Urinary bladder (tissue), 4 donors: Measurements from ENCODE around the gene OR4D10. TPM values are rescaled to one million over a fixed set of nuclear protein-coding genes. Genes with fewer than 3 reads are reported as not detected.
"Not testable (repeated sequence)": the region's sequence is repeated elsewhere in the genome, so short reads cannot be mapped to it uniquely, and the experiment has no call there.

Experiments used
- DNase-seq: peaks from one replicate; pipeline ENCODE4 v3.0.0-alpha.2; 2015; ENCODE audit errors: extremely low spot score
- H3K27ac ChIP-seq: one replicate; pipeline ENCODE4 v1.5.1; 2013; ENCODE audit warnings: low read depth, mild to moderate bottlenecking, moderate library complexity
- H3K36me3 ChIP-seq: one replicate; pipeline ENCODE4 v1.6.1; 2013; ENCODE audit warnings: mild to moderate bottlenecking, moderate library complexity; ENCODE audit not compliant: insufficient read depth
- H3K4me1 ChIP-seq: one replicate; pipeline ENCODE4 v1.6.1; 2013; ENCODE audit warnings: mild to moderate bottlenecking, moderate library complexity; ENCODE audit not compliant: insufficient read depth
- H3K4me3 ChIP-seq: one replicate; pipeline ENCODE4 v1.5.1; 2013; ENCODE audit warnings: low read depth, low read length
- WGBS: extraction: QIAGEN DNeasy Blood & Tissue Kit; methylation state at CpG from one replicate; pipeline ENCODE4 v1.1.7; 2013; 5-methylcytosine and 5-hydroxymethylcytosine counted together
- polyA plus RNA-seq: library from polyadenylated mRNA; stranded (reverse); fragments of 200-250 nt; gene quantifications from one replicate; pipeline ENCODE4 v1.2.3, GENCODE V29; 2013
- total RNA-seq: library from RNA; depleted of rRNA; stranded (reverse); fragments of >200 nt; gene quantifications from one replicate; pipeline ENCODE4 v1.2.3, GENCODE V29; 2014
- donor health status: healthy with polysubstance abuse.
- donor health status: healthy.

OR4D10 gene
- total and polyA plus RNA-seq, 2 donors = not detected

DNA sequence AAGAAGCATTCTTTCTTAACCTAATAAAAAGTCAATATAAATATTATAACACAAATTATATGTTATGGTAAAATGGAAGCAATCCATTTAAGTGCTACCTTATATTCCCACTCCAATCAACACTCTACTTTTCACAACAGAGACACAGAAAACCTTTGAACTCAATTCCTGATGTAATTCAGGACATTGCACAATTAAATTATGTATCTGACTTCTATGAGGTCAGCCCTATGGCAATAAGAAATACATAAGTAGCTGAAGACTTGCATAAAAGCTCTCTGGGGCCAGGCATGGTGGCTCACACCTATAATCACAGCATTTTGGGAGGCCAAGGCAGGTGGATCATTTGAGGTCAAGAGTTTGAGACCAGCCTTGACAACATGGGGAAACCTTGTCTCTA is 6.8 kb downstream of the OR4D10 start:
- H3K4me3 ChIP-seq = no peak overlapping the region
- no peaks in the 10 kb centered on the region for H3K4me1 ChIP-seq

DNA sequence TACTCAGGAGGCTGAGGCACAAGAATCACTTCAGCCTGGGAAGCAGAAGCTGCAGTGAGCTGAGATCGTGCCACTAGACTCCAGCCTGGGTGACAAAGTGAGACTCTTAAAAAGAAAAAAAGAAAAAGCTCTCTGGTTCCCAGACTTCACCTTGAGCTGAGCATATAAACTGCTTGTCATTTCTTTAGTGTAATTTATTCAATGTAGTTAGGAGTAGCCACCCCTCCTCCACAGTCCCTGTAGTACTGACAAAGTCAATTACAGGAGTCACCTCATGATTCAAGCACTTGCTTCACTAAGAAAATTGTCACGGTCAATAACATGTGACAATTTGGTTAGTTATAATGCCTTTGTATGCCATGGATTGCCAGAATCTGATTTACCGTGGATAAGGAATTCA is 7.2 kb downstream of the OR4D10 start:
- no peaks in the 10 kb centered on the region for H3K36me3 ChIP-seq
- no peak overlapping the region for H3K27ac ChIP-seq
- H3K4me1 ChIP-seq = no peaks in the 10 kb centered on the region
- no peak for DNase-seq
- 82% methylated on average over 3 of the region's 3 CpGs for WGBS
- no peak overlapping the region for H3K4me3 ChIP-seq

More for the DNA sequence above, 6.8 kb downstream of the OR4D10 start:
- Histone ChIP-seq H3K36me3 (no peaks in the 10 kb centered on the region), H3K27ac (no peak overlapping the region)
- DNase-seq = no peak

DNA sequence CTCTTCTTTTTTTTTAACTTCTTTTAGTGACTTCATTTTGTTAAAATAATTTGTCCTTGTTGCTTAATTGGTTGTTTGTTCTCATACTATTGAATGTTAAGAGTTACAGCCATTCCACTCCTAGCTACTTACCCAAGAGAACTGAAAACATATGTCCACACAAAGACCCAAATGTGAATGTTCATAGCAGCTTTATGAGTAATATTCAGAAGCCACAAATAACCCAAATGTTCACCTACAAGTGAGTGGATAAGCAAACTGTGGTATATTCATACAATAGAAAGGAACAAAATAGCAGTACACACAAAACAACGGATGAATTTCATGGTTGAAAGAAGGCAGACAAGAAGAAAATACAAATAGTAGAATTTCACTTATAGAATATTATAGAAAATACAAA is 28.8 kb downstream of the OR4D10 start:
- WGBS = 45% methylated on average over 1 of the region's 1 CpG
- Histone ChIP-seq H3K4me3 (no peak overlapping the region), H3K36me3 (no peaks in the 10 kb centered on the region), H3K27ac (no peak overlapping the region), H3K4me1 (no peaks in the 10 kb centered on the region)
- no peak for DNase-seq

DNA sequence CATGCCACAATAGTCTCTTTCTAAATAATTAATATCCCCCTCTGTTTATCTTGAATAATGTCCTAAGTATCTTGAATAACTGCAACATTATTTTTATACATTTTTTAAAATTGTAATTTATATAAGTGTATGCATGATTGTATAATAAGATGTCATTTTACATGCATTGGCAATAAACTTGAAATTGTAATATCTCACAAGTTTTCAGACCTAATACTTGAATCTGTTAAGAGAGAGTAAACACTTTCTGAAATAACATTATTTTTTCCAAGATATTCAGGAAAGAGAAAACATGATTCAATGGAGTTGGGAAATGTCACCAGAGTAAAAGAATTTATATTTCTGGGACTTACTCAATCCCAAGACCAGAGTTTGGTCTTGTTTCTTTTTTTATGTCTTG is 30.2 kb downstream of the OR4D10 start, which contains the start of gene OR4D11:
OR4D11 (plus strand) TSS at position 301 of the 400 bp plus-strand sequence; CDS start at position 301, 0 bp downstream.
- Histone ChIP-seq H3K27ac (no peak within 1 kb of the TSS), H3K4me3 (no peak within 1 kb of the TSS), H3K4me1 (no peaks in the 10 kb centered on the region), H3K36me3 (no peaks in the 10 kb centered on the region)
- DNase-seq = no peak

DNA sequence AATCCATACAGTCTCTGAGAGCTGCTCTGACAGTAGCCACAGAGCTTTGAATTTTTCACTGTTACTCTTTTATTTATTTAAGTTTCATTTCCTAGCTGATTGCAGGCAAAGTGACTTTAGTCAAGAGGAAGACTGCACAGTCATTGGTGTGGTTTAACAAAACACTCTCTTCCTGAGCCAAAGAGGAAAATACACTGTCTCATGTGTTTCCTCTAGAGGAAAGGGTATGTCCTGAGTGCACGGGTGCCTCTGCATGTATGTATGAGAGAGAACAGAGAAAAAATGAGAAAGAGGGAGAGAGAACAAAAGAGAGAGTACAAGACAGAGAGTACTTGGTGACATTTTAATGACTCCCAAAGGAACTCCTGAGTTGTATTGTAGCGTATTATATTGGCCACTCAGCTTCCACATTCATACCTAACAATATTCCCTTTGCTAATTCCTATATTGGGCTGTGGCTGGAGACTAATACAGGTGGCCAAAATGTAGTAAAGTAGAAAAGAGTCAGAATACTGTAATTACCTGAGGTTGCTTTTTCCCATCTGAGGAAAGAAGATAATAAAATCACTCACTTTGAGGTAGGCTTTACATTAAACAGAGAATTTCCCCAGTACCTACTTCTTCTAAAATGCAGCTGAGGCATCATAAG is 38.0 kb downstream of the OR4D10 start, which contains the start of gene OR4D9:
OR4D9 (plus strand) TSS at position 599 of the 649 bp plus-strand sequence. CDS start 3,374 bp downstream, outside the sequence.
- Histone ChIP-seq H3K36me3 (no peaks in the 10 kb centered on the region), H3K4me3 (no peak within 1 kb of the TSS), H3K4me1 (no peaks in the 10 kb centered on the region), H3K27ac (no peak within 1 kb of the TSS)
- WGBS = 27% methylated on average over 2 of the region's 2 CpGs
- DNase-seq = no peak

DNA sequence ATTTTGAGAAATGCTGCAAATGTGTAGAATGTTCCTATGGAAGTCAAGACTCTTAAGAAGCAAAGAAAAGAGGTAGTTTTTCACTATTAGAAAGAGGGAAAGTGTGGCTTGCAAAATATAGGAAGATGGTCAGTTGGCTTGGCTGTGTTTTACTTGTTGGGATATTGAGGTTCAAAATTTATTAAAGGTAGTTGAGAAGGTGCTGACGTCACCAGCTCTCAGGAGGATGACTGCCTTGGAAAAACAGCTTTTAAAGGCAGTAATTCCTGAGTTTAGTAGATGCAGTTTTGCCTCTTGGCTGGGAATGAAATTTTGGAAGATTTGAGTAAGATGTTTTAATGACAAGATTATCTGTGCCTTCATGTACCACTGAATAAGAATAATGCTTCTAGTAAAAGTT is 38.6 kb downstream of the OR4D10 start:
- H3K36me3 ChIP-seq = no peaks in the 10 kb centered on the region
- DNase-seq = no peak
- WGBS = 64% methylated on average over 1 of the region's 1 CpG
- no peak overlapping the region for H3K4me3 ChIP-seq
- no peak overlapping the region for H3K27ac ChIP-seq
- H3K4me1 ChIP-seq = no peaks in the 10 kb centered on the region

DNA sequence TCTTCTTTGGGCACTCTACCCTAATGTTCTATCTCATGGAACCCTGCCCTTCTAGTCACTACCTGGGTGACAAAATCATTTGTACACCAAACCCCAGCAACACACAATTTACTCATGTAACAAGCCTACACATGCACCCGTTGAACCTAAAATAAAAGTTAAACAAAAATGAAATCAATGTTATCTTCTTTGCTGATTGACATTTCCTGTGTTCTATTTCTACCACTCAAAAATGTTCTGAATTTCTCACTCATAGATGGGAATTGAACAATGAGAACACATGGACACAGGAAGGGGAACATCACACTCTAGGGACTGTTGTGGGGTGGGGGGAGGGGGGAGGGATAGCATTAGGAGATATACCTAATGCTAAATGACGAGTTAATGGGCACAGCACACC is 47.0 kb downstream of the OR4D10 start:
- 58% methylated on average over 2 of the region's 2 CpGs for WGBS

DNA sequence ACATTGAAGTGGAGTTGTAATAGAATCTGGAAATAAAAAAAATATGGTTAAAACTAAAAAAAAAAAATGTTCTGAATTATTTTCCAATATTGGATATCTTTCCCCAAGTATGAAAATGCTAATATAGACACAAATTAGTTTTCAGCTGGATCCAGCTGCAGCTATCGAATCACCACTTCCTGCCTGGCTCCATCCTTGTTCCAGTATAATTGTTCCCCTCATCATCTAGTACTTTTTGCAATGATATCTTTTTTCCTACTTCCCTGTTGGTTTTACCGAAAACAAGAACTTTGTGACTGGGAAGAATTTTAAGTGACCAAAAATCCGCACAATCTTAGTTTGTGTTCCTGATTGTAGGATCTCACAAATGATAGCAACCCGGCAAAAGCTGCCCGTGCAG is 47.6 kb downstream of the OR4D10 start:
- Histone ChIP-seq H3K27ac (no peak overlapping the region), H3K4me1 (no peaks in the 10 kb centered on the region), H3K4me3 (no peak overlapping the region), H3K36me3 (no peaks in the 10 kb centered on the region)
- 75% methylated on average over 5 of the region's 5 CpGs for WGBS
- no peak for DNase-seq

More for the DNA sequence above, 47.0 kb downstream of the OR4D10 start:
- not testable (repeated sequence) for H3K36me3 ChIP-seq, H3K4me3 ChIP-seq, H3K27ac ChIP-seq, DNase-seq, H3K4me1 ChIP-seq

DNA sequence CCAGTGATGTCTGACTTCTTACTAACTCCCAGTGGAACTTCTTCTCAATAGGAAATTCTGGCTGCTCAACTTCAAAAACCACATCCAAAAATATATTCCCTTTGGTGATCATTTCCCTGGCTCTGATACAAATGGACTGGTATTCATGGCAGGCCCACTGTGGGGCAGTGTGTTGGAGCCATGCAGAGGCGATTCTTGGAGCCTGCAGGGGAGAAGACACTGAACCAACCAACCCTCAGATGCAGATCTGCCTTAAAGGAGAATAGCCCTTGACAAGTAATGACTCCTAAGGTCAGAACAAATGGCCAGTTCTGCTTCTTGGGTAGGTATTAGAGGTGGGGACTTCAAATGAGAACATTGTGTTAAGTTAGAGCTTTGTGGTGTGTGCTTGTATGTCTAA is 50.4 kb downstream of the OR4D10 start:
- 33% methylated on average over 1 of the region's 1 CpG for WGBS
- Histone ChIP-seq H3K36me3 (no peaks in the 10 kb centered on the region), H3K4me3 (no peak overlapping the region), H3K27ac (no peak overlapping the region), H3K4me1 (no peaks in the 10 kb centered on the region)
- no peak for DNase-seq

DNA sequence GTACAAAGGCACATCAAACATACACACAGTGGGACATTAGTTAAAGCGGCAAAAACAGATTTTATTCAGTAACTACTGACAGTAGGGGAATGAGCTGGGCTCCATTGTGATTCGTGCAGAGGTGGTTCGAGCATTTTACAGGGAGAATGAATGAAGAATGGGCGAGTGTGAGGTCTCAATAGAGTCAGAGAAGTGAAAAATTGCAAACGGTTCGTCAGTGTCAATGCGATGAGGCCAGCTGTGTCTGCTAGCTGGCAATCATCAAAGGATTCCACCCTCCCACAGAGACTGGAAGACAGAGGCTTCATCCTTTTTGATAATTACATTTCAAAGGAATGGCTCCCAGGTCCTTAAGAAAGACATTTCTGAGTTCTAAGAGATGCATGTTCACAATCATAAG is 55.6 kb downstream of the OR4D10 start:
- 52% methylated on average over 7 of the region's 7 CpGs for WGBS
- no peak overlapping the region for H3K4me3 ChIP-seq
- no peaks in the 10 kb centered on the region for H3K4me1 ChIP-seq
- H3K36me3 ChIP-seq = no peaks in the 10 kb centered on the region
- no peak overlapping the region for H3K27ac ChIP-seq
- no peak for DNase-seq

Other genes starting within 250 kb of the OR4D10 start
- gene OR5AN1, start 114.4 kb upstream of the OR4D10 start, total RNA-seq = not detected
- not detected for gene OR5AN1, start 114.4 kb upstream of the OR4D10 start, polyA plus RNA-seq
- not detected for gene OR5A2, start 46.9 kb upstream of the OR4D10 start, total RNA-seq
- not detected for gene OR5A2, start 46.9 kb upstream of the OR4D10 start, polyA plus RNA-seq
- gene OR5A1, start 36.8 kb upstream of the OR4D10 start, total RNA-seq = not detected
- not detected for gene OR5A1, start 36.8 kb upstream of the OR4D10 start, polyA plus RNA-seq
- gene OR4D6, start 16.4 kb upstream of the OR4D10 start, total RNA-seq = not detected
- gene OR4D6, start 16.4 kb upstream of the OR4D10 start, polyA plus RNA-seq = not detected
- not detected for gene OR4D11, start 30.3 kb downstream of the OR4D10 start, total RNA-seq
- not detected for gene OR4D11, start 30.3 kb downstream of the OR4D10 start, polyA plus RNA-seq
- gene OR4D9, start 38.2 kb downstream of the OR4D10 start, total RNA-seq = not detected
- gene OR4D9, start 38.2 kb downstream of the OR4D10 start, polyA plus RNA-seq = not detected
- 45.2 TPM for gene OSBP, start 142.5 kb downstream of the OR4D10 start, total RNA-seq
- 23.3 TPM for gene OSBP, start 142.5 kb downstream of the OR4D10 start, polyA plus RNA-seq
- gene PATL1, start 195.7 kb downstream of the OR4D10 start, total RNA-seq = 10.9 TPM
- gene PATL1, start 195.7 kb downstream of the OR4D10 start, polyA plus RNA-seq = 19.5 TPM
- gene OR10V1, start 240.5 kb downstream of the OR4D10 start, total RNA-seq = not detected
- gene OR10V1, start 240.5 kb downstream of the OR4D10 start, polyA plus RNA-seq = not detected